AG09319 (cell line): Measurements from ENCODE around the gene CGRRF1.
A peak's percentile ranks its signal among the peaks of the same experiment; 100 is the strongest.

Experiments
- DNase-seq: peaks from one replicate; pipeline ENCODE4 v3.0.0-alpha.2; 2010; ENCODE audit warnings: low read depth; ENCODE audit errors: extremely low read depth
- TF ChIP-seq, protein P1 (sequence below): IDR thresholded peaks from 2 replicates; pipeline ENCODE4 v1.5.1; 2011; ENCODE audit warnings: low read depth, mild to moderate bottlenecking, inconsistent platforms, low read length, moderate library complexity

Gene CGRRF1

DNA sequence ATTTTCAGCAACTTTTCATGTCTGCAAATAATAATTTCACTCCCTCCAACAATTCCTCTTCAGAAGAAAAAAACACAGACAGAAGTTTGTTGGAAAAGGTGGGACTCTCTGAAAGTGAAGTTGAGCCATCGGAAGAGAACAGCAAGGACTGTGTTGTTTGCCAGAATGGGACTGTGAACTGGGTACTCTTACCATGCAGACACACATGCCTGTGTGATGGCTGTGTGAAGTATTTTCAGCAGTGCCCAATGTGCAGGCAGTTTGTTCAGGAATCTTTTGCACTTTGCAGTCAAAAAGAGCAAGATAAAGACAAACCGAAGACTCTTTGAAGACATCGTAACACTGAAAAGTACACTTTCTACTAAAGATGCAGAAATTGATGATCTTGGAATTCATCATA lies 28.3 kb downstream of the CGRRF1 start:
- TF ChIP-seq, protein P1, sequence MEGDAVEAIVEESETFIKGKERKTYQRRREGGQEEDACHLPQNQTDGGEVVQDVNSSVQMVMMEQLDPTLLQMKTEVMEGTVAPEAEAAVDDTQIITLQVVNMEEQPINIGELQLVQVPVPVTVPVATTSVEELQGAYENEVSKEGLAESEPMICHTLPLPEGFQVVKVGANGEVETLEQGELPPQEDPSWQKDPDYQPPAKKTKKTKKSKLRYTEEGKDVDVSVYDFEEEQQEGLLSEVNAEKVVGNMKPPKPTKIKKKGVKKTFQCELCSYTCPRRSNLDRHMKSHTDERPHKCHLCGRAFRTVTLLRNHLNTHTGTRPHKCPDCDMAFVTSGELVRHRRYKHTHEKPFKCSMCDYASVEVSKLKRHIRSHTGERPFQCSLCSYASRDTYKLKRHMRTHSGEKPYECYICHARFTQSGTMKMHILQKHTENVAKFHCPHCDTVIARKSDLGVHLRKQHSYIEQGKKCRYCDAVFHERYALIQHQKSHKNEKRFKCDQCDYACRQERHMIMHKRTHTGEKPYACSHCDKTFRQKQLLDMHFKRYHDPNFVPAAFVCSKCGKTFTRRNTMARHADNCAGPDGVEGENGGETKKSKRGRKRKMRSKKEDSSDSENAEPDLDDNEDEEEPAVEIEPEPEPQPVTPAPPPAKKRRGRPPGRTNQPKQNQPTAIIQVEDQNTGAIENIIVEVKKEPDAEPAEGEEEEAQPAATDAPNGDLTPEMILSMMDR, result no peak
- DNase-seq, result no peak

GRCh38 chr14:54547583-54547982 lies 37.9 kb downstream of the CGRRF1 start:
- TF ChIP-seq, protein P1, result no peak
- no peak for DNase-seq

- no peak for DNase-seq
- TF ChIP-seq, protein P1, result no peak
These were observed 38.8 kb downstream of the CGRRF1 start for GRCh38 chr14:54548491-54548890.

DNA sequence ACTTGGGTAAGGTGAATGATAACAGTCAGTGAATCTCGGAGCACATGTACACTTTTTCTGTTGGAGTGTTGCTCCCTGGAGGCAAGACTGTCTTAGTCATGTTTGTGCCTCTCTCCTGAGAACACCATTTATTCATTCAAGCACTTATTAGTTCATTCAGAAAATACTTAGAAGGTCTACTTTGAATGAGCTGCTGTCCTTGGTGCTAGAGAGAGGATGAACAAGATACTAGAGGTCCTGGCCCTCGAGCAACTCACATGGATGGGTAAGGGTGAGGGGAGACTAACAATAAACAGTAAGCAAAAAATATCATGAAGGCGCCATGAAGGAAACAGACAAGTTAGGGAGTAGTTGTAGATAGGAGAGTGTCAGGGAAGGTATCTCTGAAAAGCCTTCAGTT lies 40.2 kb downstream of the CGRRF1 start:
- no peak for DNase-seq

DNA sequence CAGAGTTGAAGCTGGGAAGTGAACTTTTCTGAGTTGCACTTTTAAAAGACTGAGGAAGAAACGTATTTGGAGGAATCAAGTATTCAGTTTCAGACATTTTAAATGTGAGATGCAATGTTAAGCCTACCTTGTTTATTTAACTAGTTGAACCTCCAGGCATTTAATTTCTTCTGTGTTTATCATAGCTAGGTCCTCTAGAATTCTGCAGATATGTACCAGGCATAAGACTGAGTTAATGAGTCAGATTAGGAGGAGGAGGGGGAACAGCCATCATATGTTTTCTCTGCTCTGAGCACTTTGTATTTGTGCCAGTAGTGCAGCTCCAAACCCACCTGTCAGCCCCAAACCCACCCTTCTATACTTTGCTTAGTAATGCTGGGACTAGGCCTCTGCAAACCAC lies 40.8 kb downstream of the CGRRF1 start:
- TF ChIP-seq, protein P1, result no peak
- no peak for DNase-seq

More for the DNA sequence above, 40.2 kb downstream of the CGRRF1 start:
- TF ChIP-seq, protein P1, result no peak

DNA sequence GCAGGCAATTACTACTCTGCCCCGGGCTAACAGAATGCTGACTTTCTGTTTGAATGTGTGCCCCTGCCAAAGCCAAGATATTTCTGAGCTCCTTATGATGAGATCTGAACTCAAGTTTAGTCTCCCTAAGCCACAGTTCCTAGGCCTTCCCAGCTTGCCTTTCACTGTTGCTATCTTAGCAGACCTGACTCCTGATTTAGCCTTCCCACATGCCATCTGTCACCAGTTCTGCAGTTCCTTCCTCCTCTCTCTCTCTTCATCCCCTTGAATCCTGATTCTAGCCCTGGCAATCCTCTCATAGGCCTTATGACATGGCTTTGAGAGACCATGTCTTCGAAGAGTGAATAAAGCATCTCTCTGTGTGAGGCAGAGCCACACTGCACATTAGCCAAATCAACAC lies 44.7 kb downstream of the CGRRF1 start:
- TF ChIP-seq, protein P1, result no peak
- no peak for DNase-seq

GRCh38 chr14:54555651-54556050 lies 45.9 kb downstream of the CGRRF1 start:
- DNase-seq, result no peak
- TF ChIP-seq, protein P1, result peak; percentile 15; the same call in 1 of the 2 replicates

GRCh38 chr14:54556535-54556934 lies 46.8 kb downstream of the CGRRF1 start:
- TF ChIP-seq, protein P1, result no peak
- DNase-seq, result no peak
